Fibroblast of pulmonary artery (primary cell): ENCODE results near the gene GAK.
A peak's percentile ranks its signal among the peaks of the same experiment; 100 is the strongest.

Source experiments
- DNase-seq: peaks from one replicate; pipeline ENCODE4 v3.0.0-alpha.2; 2010; ENCODE audit warnings: low read depth
- H3K4me3 ChIP-seq: replicated peaks from 2 replicates; pipeline ENCODE4 v1.5.1; 2011; ENCODE audit warnings: low read depth, mild to moderate bottlenecking, control low read depth, low read length, moderate library complexity
- CTCF ChIP-seq: IDR thresholded peaks from 2 replicates; pipeline ENCODE4 v1.5.1; 2011; ENCODE audit warnings: mild to moderate bottlenecking, control low read depth, low read length, inconsistent platforms; ENCODE audit errors: missing control alignments

Gene GAK

GRCh38 chr4:827209-828081, 104.7 kb downstream of the GAK start:
- TF ChIP-seq CTCF = no peak
- DNase-seq = no peak
- H3K4me3 ChIP-seq = no peak overlapping the region

- DNase-seq = no peak
- no peak overlapping the region for H3K4me3 ChIP-seq
- no peak for TF ChIP-seq CTCF
Observed at GRCh38 chr4:826508-827208, 105.5 kb downstream of the GAK start.

DNA sequence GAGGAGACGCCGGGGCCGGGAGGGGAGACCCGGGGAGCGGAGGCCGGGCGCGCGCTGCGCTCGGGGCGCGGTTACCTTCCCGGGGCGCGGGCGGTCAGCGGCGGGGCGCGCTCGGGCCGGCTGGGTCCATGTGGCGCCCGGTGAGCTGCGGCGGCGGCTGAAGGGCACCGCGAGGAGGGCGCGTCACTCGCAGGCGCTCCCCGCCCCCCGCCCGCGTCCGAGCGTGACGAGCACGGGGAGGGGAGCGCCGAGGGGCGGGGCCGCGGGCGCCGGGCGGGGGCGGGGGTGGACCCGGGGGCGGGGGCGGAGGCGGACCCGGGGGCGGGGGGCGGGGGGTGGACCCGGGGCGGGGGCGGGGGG, 106.2 kb downstream of the GAK start, which contains the start of gene CPLX1:
Gene CPLX1 (minus strand): TSS at position 159 of the 360 bp plus-strand sequence. CDS start 1,607 bp downstream, outside the sequence.
- H3K4me3 ChIP-seq = peak within 1 kb of the TSS; percentile 7
- no peak for DNase-seq
- TF ChIP-seq CTCF = no peak

DNA sequence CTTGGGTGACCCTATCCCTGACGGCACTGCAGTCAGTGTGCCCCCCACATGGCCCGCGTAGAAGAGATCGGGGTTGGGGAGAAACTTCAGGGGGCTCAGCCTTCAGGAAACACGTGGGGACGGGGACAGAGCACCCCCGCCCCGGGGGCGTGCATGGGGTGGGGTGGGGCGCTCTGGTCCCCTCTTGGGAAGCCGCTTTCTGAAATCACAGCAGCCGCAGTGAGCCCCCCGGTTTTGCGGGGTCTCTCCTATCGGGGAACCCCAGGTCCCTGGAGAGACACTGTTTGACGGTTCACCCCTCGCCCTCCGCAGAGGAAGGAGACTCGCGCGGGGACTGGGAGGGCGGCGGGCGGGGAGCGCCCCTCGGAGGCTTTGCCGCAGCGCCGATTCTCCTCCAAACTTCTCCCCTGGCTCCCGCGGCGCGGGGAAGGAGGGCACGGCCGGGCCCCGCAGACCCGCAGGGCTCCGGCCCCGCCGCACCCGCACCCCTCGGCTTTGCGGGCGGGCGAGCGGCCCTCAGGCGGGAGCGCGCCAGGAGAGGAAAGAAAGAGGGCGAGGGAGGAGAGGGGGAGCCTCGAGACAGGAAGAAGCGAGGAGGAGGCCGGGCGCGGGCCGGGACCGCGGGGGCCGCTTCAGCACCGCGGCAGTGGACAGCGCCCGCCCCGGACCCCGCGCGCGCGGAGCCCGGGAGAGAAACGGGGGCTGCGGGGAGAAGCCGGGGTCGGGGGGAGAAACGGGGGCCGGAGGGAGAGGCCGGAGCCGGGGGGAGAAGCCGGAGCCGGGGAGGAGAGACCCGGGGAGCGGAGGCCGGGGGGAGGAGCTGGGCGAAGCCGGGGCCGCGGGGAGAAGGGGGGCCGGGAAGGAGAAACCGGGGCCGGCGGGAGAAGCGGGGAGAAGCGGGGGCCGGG, 106.8 kb downstream of the GAK start:
- DNase-seq = peak; percentile 18
- H3K4me3 ChIP-seq = peak overlapping the region; percentile 7
- TF ChIP-seq CTCF = no peak

DNA sequence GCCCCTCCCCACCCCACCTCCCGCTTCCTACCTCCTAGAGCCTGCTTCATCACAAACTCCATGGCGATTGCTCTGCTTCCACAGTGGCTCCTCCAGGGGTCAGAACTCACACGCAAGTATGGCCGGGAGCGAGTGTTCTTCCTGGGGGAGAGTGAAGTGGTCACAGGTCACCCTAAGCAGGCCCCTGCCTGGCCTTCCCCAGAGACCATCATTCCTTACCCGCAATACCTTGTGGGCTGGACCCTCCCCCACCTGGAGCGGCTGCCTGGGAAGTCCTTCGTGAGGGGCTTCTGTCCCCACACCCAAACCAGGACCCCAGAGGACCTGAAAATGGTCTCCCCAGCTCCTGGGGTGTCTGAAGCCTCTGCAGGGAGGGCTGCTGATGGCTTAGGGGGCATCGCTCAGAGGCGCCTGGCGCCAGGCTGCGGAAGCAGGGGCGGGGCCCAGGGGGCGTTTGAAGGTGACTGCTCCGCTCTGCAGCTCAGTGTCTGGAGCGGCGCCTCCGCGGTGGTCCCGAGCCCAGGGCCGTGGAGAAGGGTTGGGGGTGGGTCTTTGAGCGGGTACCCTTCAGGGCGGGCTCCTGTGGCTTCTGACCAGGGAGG, 107.6 kb downstream of the GAK start:
- no peak for DNase-seq
- H3K4me3 ChIP-seq = no peak overlapping the region
- TF ChIP-seq CTCF = no peak

DNA sequence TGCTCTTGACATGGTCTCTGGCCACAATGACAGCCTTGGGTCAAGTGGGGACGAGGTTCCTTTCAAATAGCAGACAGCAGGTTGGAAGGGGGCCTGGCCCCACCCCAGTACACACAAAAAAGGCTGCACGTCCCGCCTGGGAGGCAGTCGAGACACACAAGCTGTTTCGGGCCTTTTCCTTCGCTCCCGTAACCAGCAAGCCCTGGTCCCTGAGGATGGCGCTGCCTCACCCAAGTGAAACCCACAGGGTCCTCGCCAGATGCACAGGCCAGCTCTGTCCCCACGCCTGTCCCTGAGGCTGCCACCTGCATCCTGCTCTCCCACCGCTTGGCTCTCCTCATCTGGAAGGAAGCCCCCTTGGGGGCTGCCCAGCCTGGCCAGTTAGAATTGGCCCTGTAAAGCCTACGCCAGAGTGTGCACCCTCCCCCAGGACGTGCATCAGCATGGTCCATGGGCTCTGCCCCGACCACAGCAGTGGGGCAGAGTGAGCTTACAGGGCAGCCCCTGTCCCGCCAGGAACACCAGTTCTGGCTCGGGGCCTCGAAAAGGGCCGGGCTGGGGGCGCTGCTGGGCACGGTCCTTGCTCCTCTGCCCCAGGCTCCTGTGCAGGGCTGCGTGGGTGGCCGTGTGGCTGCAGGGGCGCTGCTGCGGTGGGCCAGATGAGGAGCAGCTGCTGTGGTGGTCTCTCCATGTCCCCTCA, 108.2 kb downstream of the GAK start:
- no peak for DNase-seq
- no peak for TF ChIP-seq CTCF

More for the DNA sequence above, 108.2 kb downstream of the GAK start:
- no peak overlapping the region for H3K4me3 ChIP-seq
